Skeletal muscle tissue (tissue), 4 donors: ENCODE results near the gene RFX3. TPM values are rescaled to one million over a fixed set of nuclear protein-coding genes. Genes with fewer than 3 reads are reported as not detected.
"Not testable (repeated sequence)": the region's sequence is repeated elsewhere in the genome, so short reads cannot be mapped to it uniquely, and the experiment has no call there.

ENCODE experiments used
- H3K27ac ChIP-seq: one replicate; pipeline ENCODE4 v1.7.0; 2013; ENCODE audit warnings: mild to moderate bottlenecking, low read depth, low read length, inconsistent platforms
- H3K27me3 ChIP-seq, 3 donors: one replicate each; pipeline ENCODE4 v1.7.0; 2013; ENCODE audit warnings: low read length in 3 of 3; ENCODE audit not compliant: control insufficient read depth in 3 of 3, insufficient read depth in 3 of 3
- H3K36me3 ChIP-seq, 3 donors: one replicate each; pipeline ENCODE4 v1.7.0; 2013; ENCODE audit warnings: low read length in 3 of 3; ENCODE audit not compliant: control insufficient read depth in 3 of 3, insufficient read depth in 3 of 3
- H3K4me1 ChIP-seq, 3 donors: one replicate each; pipeline ENCODE4 v1.7.0; 2013; ENCODE audit warnings: low read length in 3 of 3, mild to moderate bottlenecking in 3 of 3; ENCODE audit not compliant: control insufficient read depth in 3 of 3, insufficient read depth in 3 of 3
- H3K4me3 ChIP-seq, 3 donors: one replicate each; pipeline ENCODE4 v1.7.0; 2013; ENCODE audit warnings: low read length in 3 of 3
- H3K9ac ChIP-seq, 3 donors: one replicate each; pipeline ENCODE4 v1.7.0; 2013; ENCODE audit warnings: low read length in 3 of 3, mild to moderate bottlenecking in 3 of 3, moderate library complexity in 2 of 3, low read depth in 1 of 3
- H3K9me3 ChIP-seq, 3 donors: one replicate each; pipeline ENCODE4 v1.7.0; 2013; ENCODE audit warnings: low read length in 3 of 3; ENCODE audit not compliant: control insufficient read depth in 3 of 3
- total RNA-seq: library from RNA; depleted of rRNA; stranded (reverse); fragments of >200 nt; gene quantifications from one replicate; pipeline ENCODE4 v1.2.3, GENCODE V29; 2014
- donor health status: Osteomylitis.

Gene RFX3
- total RNA-seq, 1 donor from 2014 or later: 9.9 TPM

DNA sequence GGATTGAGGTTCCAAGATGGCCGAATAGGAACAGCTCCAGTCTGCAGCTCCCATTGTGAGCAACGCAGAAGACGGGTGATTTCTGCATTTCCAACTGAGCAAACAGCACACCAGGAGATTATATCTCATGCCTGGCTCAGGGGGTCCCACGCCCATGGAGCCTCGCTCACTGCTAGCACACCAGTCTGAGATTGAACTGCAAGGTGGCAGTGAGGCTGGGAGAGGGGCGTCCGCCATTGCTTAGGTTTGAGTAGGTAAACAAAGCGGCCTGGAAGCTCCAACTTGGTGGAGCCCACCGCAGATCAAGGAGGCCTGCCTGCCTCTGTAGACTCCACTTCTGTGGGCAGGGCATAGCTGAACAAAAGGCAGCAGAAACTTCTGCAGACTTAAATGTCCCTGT lies 213.2 kb downstream of the RFX3 start:
- H3K4me1 ChIP-seq, H3K4me3 ChIP-seq, H3K9me3 ChIP-seq, H3K27me3 ChIP-seq, H3K9ac ChIP-seq, H3K27ac ChIP-seq, H3K36me3 ChIP-seq: not testable (repeated sequence)

DNA sequence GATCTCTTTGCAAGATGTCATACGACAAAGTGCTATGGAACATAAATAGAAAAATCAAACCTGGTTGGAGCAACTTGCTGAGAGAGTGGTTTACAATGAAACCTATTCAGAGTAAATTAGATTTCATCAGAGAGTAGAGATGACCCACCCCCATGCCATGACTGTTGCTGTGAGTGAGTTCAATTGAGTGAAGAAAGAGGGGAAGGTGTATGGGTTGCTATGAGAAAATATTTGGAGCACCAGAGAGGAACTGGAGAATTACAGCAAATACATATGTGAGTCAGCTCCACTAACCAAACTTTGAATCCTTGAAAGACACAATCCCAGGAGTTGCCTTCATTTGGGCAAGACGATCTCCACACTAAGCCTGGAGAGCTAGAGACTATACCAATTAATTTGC lies 217.2 kb downstream of the RFX3 start:
- H3K9me3 ChIP-seq: no peaks in the 10 kb centered on the region
- no peaks in the 10 kb centered on the region for H3K27me3 ChIP-seq
- no peaks in the 10 kb centered on the region for H3K4me1 ChIP-seq
- no peak overlapping the region for H3K4me3 ChIP-seq
- no peak overlapping the region for H3K27ac ChIP-seq
- no peak overlapping the region for H3K9ac ChIP-seq
- H3K36me3 ChIP-seq: no peaks in the 10 kb centered on the region

DNA sequence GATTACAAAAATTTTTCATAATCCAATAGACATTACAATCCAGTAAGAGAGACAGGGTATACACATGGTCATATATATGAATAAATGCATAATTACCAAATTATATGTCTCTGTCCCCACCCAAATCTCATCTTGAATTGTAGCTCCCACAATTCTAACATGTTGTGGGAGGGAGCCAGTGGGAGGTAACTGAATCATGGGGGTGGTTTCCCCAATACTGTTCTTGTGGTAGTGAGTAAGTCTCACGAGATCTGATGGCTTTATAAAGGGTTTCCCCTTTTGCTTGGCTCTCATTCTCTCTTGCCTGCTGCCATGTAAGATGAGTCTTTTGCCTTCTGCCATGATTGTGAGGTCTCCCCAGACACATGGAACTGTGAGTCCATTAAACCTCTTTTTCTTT lies 221.4 kb downstream of the RFX3 start:
- H3K4me1 ChIP-seq, H3K9ac ChIP-seq, H3K36me3 ChIP-seq, H3K9me3 ChIP-seq, H3K27me3 ChIP-seq, H3K4me3 ChIP-seq, H3K27ac ChIP-seq: not testable (repeated sequence)

DNA sequence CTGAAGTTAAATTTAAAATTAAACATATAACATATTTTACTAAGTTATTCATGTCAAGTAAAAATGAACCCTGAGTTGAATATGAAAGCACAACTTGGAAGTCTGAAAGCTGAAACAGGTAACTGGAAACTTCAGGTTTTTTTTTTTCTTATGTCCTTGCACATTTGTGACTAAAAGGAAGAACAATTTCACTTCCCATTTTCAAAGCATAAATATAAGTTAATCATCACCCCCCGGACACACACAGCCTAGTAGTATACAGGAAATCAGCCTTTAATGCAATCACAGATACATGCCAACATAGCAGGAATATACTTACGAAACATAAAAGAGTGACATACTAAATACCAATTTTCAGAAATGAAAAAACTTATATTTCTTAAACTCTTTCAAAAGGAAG lies 225.9 kb downstream of the RFX3 start:
- Histone ChIP-seq H3K27ac (no peak overlapping the region), H3K27me3 (no peaks in the 10 kb centered on the region), H3K9me3 (no peaks in the 10 kb centered on the region), H3K36me3 (no peaks in the 10 kb centered on the region), H3K4me1 (no peaks in the 10 kb centered on the region), H3K4me3 (no peak overlapping the region), H3K9ac (no peak overlapping the region)

- Histone ChIP-seq H3K9me3 (no peaks in the 10 kb centered on the region), H3K9ac (no peak overlapping the region), H3K4me1 (no peaks in the 10 kb centered on the region), H3K27me3 (no peaks in the 10 kb centered on the region), H3K27ac (no peak overlapping the region), H3K4me3 (no peak overlapping the region), H3K36me3 (no peaks in the 10 kb centered on the region)
These were observed 229.3 kb downstream of the RFX3 start for GRCh38 chr9:3296536-3296935.

DNA sequence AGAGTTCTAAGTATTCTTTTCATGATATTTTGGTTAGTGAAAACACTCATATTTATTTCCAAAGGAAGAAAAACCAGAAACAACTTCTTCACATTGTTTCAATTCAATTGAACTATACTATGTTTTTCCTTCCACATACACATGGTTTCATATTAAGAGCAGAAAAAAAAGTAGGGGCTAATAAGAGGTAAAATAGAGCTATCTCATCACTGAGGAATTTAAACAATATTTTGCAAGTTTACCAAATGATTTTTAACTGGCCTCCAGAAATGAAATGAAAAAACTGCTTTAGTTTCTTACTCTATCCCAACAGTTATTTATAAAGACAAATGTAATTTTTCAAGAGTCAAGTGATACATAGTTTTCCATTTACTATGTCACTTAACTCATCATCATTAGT lies 233.5 kb downstream of the RFX3 start:
- no peaks in the 10 kb centered on the region for H3K4me1 ChIP-seq
- H3K4me3 ChIP-seq: no peak overlapping the region
- H3K36me3 ChIP-seq: peaks cover 0 to 7% (median 3%) of the 10 kb centered on the region in 3 donors
- no peak overlapping the region for H3K27ac ChIP-seq
- H3K9me3 ChIP-seq: no peaks in the 10 kb centered on the region
- H3K27me3 ChIP-seq: no peaks in the 10 kb centered on the region
- no peak overlapping the region for H3K9ac ChIP-seq

GRCh38 chr9:3290231-3290840 lies 235.5 kb downstream of the RFX3 start:
- H3K9me3 ChIP-seq: no peaks in the 10 kb centered on the region
- H3K36me3 ChIP-seq: peaks cover 0 to 7% (median 4%) of the 10 kb centered on the region in 3 donors
- no peak overlapping the region for H3K27ac ChIP-seq
- H3K27me3 ChIP-seq: no peaks in the 10 kb centered on the region
- H3K4me1 ChIP-seq: no peaks in the 10 kb centered on the region
- H3K4me3 ChIP-seq: no peak overlapping the region
- H3K9ac ChIP-seq: no peak overlapping the region

- Histone ChIP-seq H3K4me1 (no peaks in the 10 kb centered on the region), H3K27me3 (no peaks in the 10 kb centered on the region), H3K4me3 (no peak overlapping the region), H3K27ac (no peak overlapping the region), H3K9ac (no peak overlapping the region), H3K36me3 (peaks cover 0 to 7% (median 4%) of the 10 kb centered on the region in 3 donors), H3K9me3 (no peaks in the 10 kb centered on the region)
These were observed 237.1 kb downstream of the RFX3 start for GRCh38 chr9:3288686-3289085.

GRCh38 chr9:3285365-3286161 lies 240.2 kb downstream of the RFX3 start:
- Histone ChIP-seq H3K27ac (no peak overlapping the region), H3K4me3 (no peak overlapping the region), H3K9ac (no peak overlapping the region), H3K27me3 (no peaks in the 10 kb centered on the region), H3K4me1 (no peaks in the 10 kb centered on the region), H3K9me3 (no peaks in the 10 kb centered on the region), H3K36me3 (peaks cover 0 to 5% (median 4%) of the 10 kb centered on the region in 3 donors)

DNA sequence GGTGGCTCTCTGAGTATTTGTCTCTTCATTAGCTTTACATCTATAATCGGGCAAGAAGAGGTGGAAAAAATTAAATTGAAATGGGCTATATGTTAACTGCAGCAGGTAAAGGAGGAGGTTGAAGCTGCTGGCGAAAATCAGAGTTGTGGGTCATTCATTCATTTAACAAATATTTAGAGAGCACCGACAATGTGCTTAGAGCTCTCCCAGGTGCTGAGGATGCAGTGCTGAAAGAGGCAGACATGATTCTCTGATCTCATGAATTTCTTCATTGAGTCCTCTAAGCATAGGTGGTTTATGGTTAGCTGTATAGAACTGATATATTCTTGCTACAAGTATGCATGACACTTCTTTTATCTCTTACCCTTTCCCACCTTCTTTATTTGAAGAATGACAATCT lies 243.4 kb downstream of the RFX3 start:
- H3K27ac ChIP-seq: no peak overlapping the region
- peaks cover 0 to 2% (median 1%) of the 10 kb centered on the region in 3 donors for H3K36me3 ChIP-seq
- H3K9ac ChIP-seq: no peak overlapping the region
- H3K4me3 ChIP-seq: no peak overlapping the region
- H3K9me3 ChIP-seq: no peaks in the 10 kb centered on the region
- no peaks in the 10 kb centered on the region for H3K27me3 ChIP-seq
- H3K4me1 ChIP-seq: no peaks in the 10 kb centered on the region
